GM21390 (cell line): ENCODE data around the gene TUBGCP4.

Experiments used
- ATAC-seq: cut with Tn5 transposase; IDR thresholded peaks from one replicate; pipeline ENCODE4 v1.9.1; 2021; ENCODE audit not compliant: unreplicated experiment

The TUBGCP4 gene

GRCh38 chr15:43403616-43404015 lies 32.7 kb downstream of the TUBGCP4 start:
- ATAC-seq, result no peak

GRCh38 chr15:43404130-43404529 lies 33.2 kb downstream of the TUBGCP4 start:
- ATAC-seq, result no peak

- no peak for ATAC-seq
Measured at GRCh38 chr15:43406189-43406588, 35.3 kb downstream of the TUBGCP4 start.

DNA sequence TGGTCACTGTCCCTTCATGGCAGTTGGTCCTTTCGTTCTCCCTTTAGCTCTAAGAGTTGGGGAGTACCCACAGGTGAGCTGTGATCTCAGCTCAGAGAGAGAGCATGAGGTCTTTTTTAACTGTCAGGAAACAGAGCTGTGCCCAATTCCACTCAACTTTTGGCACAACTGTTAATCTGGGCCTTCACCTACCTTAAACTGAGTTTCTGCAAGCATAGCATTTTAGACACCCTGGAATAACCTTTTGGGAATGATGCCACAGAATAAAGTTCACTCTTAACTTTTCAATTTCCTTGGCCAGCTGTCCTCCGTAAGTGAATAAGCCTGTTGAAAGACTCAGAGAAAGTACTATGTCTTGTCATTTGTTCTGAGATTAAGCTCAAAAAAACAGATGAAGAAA lies 35.9 kb downstream of the TUBGCP4 start:
- no peak for ATAC-seq

DNA sequence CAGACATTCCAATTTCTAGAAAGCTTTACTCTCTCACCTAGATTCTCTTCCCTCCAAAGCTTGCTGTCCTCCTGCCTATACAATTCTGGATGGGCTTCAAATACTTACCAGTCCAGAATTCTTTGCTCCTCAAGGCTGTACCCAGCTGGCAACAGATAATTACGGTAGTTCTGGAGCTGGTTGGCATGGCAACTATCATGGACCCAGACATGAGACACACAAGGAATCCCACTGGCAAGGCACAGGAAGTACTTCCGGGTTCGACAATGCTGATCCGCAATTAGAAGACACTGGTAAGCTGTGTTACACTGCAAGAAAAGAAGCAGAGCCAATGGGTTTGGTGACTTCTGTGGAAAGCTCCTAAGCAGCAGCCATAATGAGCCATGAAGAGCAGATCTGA lies 37.9 kb downstream of the TUBGCP4 start:
- ATAC-seq, result no peak

GRCh38 chr15:43410572-43411214 lies 39.8 kb downstream of the TUBGCP4 start:
- ATAC-seq, result no peak

- no peak for ATAC-seq
Measured at GRCh38 chr15:43412096-43412495, 41.2 kb downstream of the TUBGCP4 start.

DNA sequence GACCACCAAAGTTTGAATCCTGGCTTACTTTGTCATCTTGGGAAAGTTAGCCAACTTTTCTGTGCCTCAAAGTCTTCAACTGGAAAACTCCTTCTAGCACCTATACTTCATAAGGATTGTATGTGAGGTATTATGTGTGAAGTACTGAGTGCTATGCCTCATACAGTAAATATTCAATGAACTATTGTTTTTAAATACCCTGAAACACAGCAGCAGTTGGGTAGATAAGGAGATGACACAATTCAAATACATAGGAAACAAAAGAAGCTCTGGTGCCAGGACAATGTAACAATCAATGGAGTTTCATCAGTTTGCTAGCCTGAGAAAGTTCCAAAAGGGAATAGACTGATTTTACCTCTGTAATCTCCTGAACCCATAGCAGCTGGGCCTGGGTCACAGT lies 43.3 kb downstream of the TUBGCP4 start:
- ATAC-seq, result no peak

DNA sequence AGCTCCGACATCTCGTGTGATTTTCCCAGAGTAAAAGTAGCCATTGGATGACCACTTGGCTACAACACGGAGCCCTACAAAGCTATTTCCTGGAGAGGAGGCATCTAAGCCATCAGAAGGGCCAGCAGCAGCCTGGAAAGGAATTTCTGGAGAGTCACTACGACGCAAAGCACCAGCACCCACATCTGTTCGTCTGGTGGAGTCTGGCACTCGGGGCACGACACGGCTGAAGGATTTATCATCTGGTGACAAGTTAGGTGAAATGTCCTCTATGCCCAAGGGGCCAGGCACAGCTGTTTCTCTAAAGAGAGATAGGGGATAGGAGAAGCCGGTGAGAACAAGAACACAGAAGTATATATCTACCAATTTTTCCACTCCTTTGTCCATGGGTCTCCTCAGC lies 49.5 kb downstream of the TUBGCP4 start:
- ATAC-seq, result no peak

DNA sequence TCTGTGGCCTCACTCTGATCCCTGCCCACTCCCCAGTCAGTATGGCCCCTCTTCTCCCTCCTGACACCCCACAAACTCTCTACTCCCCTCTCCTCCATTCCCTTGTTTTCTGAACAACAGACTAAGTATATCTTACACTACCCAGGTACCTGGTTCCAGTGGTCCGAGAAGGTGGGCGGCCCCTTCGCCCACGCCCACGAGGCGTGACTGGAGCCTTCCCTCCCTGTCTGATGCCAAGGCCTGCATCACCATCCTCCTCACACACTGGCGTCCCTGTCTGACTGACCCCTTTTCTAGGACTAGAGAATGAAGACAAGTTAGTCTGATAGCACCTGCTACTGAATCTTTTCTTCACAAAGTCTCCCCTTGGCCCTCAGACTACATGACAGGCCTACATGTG lies 50.0 kb downstream of the TUBGCP4 start:
- ATAC-seq, result no peak

- no peak for ATAC-seq
Measured at GRCh38 chr15:43423793-43424192, 52.9 kb downstream of the TUBGCP4 start.

GRCh38 chr15:43429687-43430086 lies 58.8 kb downstream of the TUBGCP4 start:
- ATAC-seq, result no peak

DNA sequence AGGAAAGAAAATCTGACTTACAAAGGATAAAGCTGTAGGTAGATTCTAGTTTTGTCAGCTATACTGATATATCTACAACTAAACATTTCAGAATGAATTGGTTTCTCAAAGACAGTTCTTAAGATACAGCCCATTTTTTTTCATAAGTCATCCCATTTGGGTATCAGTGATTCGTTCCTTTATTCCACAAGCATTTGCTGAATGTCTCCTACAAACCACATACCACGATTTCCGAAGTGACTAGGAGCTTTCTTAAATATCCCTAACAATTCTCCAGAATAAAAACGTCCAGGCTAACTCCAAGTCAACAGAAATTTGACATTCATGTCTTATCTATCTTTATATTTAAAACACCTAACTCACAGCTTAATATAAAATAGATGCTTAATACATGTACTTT lies 62.3 kb downstream of the TUBGCP4 start:
- no peak for ATAC-seq

DNA sequence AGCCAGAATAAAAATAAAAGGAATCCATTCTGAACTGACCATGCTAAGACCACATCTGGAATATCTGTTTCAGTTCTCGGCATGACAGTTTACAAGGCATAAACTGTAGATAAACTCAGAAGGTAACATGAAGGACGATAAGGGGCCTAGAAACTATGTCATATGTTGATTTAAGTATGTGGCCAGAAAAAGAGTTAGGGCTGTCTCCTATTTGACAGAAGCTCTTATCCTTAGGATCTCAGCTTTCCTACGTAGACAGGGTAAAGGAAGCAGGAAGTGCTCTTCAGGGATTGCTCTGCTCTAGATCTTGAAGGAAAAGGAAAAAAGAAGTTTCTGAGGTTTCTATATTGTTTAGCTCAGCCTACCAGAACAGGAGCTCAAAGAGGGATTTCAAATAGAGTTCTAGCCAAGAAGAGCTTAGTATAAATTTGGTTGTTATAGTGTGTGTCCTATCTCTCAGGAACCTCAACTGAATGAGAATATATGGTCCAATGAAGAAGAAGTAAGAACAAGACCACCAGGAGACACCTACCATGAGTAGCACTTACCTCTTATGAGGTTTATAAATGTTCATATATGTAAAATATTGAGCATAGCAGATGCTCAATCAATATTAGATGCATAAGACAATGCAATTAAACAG lies 62.9 kb downstream of the TUBGCP4 start:
- ATAC-seq, result no peak

- ATAC-seq, result no peak
Measured at GRCh38 chr15:43434446-43434845, 63.5 kb downstream of the TUBGCP4 start.

DNA sequence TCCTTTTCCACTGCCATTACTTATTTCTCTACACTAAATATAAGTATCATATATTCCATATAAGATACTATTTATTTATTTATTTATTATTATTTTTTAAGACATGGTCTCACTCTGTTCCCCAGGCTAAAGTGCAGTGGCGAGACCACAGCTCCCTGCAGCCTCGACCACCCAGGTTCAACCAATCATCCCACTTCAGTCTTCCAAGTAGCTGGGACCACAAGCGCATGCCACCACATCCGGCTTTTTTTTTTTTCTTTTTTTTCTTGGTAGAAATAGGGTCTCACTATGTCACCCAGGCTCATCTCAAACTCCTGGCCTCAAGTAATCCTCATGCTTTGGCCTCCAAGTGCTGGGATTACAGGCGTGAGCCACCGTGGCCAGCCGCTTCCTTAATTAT lies 65.5 kb downstream of the TUBGCP4 start:
- ATAC-seq, result no peak

DNA sequence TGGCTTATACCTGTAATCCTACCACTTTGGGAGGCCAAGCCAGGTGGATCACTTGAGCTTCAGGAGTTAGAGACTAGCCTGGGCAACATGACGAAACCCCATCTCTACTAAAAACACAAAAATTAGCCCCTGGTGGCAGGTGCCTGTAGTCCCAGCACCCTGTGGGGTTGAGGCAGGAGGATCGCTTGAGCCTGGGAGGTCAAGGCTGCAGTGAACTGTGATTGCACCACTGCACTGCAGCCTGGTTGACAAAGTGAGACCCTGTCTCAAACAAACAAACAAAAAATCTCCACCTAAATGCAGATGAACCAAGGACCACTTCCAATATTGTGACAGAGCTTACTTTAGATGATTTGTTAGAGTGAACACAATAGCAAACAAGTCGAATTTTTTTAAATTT lies 68.4 kb downstream of the TUBGCP4 start:
- no peak for ATAC-seq

- ATAC-seq, result no peak
Measured at GRCh38 chr15:43440721-43441281, 69.9 kb downstream of the TUBGCP4 start.

GRCh38 chr15:43441316-43441715 lies 70.4 kb downstream of the TUBGCP4 start:
- no peak for ATAC-seq

- ATAC-seq, result no peak
Measured at GRCh38 chr15:43446344-43446743, 75.4 kb downstream of the TUBGCP4 start.

DNA sequence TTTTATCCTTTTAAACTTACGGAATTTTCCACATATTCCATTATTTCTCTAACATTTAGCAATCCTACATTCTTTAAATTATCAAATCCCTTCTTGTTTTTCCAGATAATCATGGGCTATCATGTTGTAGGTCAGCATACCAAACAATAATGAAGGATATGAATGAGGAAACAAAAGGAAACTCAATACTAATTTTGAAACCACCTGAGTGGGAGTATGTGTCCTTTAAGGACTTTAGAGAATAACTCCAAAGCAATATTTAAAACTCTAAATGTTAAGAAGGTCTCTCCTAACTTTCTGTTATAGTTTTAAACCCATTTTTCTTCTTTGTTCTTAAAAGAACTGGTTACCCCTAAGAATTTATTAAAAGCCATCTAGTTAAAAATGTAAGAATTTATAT lies 79.1 kb downstream of the TUBGCP4 start:
- no peak for ATAC-seq
